CD1c-positive myeloid dendritic cell (primary cell): ENCODE measurements around the gene ELL.

Source experiments
- DNase-seq: peaks from one replicate; pipeline ENCODE4 v3.0.0-alpha.2; 2016; ENCODE audit errors: extremely low spot score

Gene ELL

GRCh38 chr19:18504886-18505610, 16.8 kb downstream of the ELL start:
- no peak for DNase-seq

GRCh38 chr19:18503971-18504885, 17.6 kb downstream of the ELL start:
- no peak for DNase-seq

DNA sequence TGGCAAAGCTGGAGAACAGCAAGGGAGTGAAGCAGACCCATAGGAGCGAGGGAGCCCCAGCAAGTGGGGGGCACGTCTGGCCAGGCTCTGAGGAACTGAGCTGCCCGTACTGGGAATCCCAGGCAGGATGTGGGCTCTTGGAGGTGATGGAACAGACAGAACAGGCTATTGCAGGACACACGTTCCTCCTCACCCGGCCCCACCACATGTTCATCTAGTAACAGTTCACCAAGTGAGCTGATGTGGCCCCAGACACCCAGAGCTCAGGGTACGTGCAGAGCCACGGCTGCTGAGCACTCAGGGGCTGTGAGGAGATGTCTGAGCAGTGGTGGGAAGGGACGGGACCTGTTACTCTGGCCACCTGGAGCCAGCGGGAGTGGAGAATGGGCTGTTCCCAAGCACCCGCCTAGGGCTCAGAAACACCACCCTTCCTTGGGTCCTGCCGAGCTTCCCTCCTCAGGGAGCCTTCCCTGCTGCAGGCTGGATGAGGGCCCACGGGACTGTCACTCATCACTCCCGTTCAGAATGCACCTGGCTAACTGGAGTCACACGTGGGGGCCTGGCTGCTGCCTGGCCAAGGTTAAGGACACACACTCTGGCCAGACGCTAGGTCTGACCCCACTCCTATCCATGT, 18.4 kb downstream of the ELL start:
- DNase-seq, result no peak

DNA sequence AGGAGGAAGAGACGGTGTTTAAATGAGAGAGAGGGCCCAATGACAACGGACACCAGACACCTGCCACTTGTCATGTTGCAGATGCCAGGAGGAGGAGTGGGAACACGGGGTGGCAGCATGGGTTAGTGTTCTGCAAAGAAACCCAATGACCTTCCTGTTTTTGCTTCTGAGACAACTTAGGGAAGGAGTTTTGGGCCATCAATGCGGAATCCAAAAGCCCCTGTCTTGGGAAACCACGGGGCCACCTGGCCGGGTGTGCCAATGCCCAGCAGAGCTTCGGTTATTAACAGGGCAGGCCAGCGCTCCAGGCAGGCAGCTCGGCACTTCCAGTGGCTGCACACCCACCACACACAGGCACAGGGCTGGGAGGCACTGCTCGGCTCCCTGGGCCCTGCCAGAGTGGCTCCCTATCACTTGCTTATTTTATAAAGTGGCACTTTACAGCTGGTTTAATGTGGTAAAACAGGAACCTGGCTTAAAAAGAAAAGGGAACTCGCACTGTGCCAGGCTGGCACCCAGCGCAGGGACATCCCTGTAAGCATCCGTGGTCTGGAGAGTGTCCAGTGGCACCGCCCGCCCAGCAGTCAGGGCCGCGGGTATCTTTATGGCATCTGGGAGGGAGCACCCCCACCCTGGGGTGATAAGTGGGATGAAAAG, 19.1 kb downstream of the ELL start:
- DNase-seq, result peak; percentile 78

- DNase-seq, result no peak
These were observed 19.6 kb downstream of the ELL start for GRCh38 chr19:18502246-18502637.

DNA sequence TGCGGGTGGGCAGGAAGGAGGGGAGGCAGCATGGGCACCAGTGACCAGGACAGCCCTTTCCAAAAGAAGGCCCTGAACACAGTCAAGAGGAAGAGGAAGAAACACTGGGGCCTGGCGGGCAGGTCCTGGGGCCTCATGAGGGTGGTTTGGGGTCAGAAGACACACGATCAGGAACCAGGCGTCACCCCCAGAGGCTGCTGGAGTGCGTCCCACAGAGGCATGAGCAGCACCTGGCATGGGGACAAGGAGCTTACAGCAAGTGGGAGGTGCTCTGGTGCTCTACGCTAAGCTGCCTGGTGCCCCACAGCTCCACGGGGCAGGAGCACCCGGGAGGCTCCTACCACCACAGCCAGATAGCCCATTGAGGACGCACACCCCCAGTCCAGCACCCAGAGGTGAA, 20.0 kb downstream of the ELL start:
- DNase-seq, result peak; percentile 45

GRCh38 chr19:18501351-18501750, 20.5 kb downstream of the ELL start:
- DNase-seq, result no peak

- DNase-seq, result no peak
These were observed 21.1 kb downstream of the ELL start for GRCh38 chr19:18500799-18501198.

- DNase-seq, result no peak
These were observed 21.5 kb downstream of the ELL start for GRCh38 chr19:18500376-18500775.

DNA sequence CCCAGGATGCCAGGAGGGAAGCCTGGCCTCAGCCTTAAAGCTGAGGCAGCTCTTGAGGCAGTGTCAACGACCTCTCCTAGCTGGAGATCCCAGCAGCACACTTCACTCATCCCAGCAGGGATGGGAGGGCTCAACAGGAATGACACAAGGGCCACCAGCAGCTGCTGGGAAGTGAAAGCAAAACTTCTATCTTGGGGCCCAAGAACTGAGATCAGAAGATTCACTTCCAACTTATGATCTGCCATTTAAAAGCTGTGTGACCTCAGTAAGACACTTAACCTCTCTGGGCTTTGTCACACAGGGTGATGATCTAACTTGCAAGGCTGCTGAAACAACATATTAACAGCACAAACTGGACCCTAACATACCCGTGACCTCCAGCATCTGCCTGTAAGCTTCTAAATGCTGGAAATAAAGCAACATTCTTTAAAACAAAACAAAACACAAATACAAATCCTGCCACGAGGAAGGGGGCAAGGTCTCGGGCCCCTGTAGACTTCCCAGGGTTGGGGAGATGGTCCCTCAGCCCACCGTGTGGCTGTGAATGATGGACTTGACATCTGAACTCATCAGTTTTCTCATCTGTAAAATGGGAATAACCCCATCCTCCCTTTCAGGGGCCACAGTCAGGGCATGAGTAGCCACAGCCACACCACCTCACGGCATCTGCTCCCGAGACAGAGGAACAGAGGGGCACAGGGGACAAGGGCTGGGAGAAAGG, 22.7 kb downstream of the ELL start:
- peak; percentile 40 for DNase-seq

GRCh38 chr19:18496980-18497256, 25.0 kb downstream of the ELL start:
- DNase-seq, result no peak

DNA sequence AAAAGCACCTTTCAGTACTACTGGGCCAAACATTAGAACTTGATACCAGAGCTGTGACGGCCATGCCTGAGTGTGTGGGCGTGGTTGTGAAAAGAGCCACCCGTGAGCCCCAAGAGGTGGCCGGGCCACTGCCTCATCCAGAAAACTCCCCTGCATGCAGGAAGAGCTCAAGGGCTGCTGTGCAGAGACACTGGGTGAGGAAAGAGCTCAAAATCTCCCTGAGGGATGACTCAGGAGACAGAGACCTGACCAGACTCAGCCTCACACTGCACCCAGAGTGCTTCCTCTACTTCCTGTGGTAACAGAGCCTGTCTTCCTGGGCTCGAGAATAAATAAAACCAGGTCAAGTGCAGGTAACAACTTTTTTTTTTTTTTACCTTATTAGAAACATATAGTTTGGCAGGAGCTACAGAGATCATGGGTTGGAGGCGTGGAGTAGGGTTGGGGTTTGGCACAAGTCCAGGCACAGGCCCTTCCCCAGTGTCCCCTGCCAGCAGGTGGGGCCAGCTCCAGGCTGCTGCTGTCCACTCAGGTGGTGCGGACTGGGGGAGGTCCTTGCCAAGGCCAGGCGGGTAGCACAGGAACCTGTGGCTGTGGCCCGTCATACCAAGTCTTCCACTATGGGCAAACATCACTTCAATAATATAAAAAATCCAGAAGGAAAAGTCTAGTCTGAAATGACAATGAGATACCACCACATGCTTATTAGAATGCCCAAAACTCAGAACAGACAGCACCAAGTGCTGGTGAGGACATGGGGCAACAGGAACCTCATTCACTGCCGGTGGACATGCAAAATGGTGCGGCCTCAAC, 25.5 kb downstream of the ELL start:
- DNase-seq, result peak; percentile 80

DNA sequence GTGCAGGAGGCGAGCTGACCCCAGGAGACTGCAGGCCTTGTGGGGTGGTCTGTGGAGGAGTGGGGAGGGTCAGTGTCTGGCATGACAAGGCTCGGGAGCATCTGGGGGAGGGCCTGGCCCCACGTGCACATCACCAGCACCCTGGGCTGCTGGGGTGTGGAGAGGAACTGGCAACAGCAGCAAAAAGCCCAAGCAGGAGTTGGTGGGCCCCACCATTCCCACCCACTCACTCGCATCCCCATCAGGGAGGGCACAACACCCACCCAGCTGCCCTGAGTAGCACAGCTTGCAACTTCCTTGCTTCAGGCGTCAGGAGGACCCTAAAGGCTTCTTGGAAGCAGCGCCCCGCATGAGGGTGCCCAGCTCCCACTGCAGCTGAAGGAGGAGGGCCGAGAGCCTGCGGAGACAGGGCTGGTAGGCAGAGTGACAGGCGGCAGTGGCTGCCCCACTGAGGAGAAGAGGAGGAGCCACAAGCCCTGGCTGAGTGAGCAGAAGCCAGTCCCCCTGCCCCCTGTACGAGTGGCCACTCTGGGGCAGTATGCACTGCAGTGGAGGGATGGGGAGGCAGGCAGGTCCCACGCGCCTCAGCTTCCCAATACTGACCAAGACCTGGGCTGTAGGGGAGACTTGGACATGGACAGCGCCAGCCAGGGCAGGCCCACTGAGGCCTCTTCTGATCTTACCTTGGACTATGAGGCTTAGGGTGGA, 26.5 kb downstream of the ELL start:
- DNase-seq, result no peak

GRCh38 chr19:18494267-18494607, 27.6 kb downstream of the ELL start:
- no peak for DNase-seq

- no peak for DNase-seq
These were observed 28.2 kb downstream of the ELL start for GRCh38 chr19:18493440-18494266.

- no peak for DNase-seq
These were observed 29.6 kb downstream of the ELL start for GRCh38 chr19:18491995-18492953.

DNA sequence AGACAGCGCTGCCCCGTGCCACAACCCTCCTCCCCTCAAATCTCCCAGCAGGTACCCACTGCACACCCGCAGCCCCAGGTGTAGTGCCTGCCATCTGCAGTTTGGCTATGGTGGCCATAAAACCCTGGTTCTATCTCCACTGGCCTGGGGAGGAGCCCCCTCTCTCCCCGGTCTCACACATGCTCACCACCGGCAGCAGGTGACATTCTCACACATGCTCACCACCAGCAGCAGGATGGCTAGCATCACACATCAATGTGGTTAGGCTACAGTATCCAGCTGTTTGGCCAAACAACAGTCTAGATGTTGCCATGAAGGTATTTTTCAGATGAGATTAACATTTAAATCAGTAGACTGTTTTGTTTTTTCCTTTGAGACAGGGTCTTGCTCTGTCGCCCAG, 31.1 kb downstream of the ELL start:
- no peak for DNase-seq

GRCh38 chr19:18489627-18490184, 32.2 kb downstream of the ELL start:
- DNase-seq, result no peak
